Cerebellar cortex (tissue), 1 donor: ENCODE measurements around the gene KCNAB2.

Experiments used
- DNase-seq: peaks from one replicate; pipeline ENCODE4 v3.0.0-alpha.2; 2015; ENCODE audit warnings: low spot score

Gene KCNAB2

DNA sequence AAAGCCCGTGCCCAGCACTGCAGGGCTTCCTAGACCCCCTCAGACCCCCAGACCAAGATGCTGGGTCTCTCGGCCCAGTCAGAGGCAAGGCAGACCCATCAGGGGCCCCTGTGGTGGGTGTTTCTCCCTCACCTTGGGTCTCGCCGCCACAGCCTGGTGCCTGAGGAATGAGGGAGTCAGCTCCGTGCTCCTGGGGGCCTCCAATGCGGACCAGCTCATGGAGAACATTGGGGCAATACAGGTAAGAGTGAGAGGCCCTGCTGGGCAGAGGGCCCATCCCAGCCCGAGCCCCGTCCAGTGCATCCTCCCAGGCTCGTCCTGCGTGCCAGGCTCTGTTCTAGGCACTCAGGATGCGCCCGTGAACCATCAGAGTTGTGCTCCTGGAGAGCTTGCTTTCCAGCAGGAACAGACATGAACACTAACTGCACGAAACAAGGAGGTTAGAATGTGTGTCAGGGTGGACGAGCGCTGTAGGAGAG lies 51.5 kb downstream of the KCNAB2 start:
- DNase-seq = no peak

- no peak for DNase-seq
Observed at GRCh38 chr1:6097824-6098223, 52.1 kb downstream of the KCNAB2 start.

GRCh38 chr1:6098303-6099215 lies 52.9 kb downstream of the KCNAB2 start:
- DNase-seq = no peak

DNA sequence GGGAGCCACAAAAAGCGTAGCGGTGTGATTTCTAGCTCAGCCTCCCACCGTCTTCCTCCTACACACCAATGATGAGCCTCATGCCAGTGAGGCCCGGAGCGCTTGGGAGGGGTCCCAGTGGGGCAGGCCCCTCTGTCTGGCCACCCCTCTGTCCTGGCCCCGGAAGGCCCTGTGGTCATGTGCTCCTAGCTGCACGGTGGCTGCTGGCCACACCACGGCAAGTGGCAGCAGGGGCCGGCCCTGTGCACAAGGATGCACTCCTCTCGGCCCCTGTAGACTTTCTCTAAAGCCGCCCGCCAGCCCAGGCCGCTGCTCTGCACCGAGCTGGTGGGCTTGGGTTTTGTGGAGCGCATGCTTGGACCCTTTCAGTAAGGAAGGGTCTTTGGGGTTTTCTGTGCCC lies 53.6 kb downstream of the KCNAB2 start:
- no peak for DNase-seq

GRCh38 chr1:6099787-6100765 lies 54.4 kb downstream of the KCNAB2 start:
- no peak for DNase-seq

DNA sequence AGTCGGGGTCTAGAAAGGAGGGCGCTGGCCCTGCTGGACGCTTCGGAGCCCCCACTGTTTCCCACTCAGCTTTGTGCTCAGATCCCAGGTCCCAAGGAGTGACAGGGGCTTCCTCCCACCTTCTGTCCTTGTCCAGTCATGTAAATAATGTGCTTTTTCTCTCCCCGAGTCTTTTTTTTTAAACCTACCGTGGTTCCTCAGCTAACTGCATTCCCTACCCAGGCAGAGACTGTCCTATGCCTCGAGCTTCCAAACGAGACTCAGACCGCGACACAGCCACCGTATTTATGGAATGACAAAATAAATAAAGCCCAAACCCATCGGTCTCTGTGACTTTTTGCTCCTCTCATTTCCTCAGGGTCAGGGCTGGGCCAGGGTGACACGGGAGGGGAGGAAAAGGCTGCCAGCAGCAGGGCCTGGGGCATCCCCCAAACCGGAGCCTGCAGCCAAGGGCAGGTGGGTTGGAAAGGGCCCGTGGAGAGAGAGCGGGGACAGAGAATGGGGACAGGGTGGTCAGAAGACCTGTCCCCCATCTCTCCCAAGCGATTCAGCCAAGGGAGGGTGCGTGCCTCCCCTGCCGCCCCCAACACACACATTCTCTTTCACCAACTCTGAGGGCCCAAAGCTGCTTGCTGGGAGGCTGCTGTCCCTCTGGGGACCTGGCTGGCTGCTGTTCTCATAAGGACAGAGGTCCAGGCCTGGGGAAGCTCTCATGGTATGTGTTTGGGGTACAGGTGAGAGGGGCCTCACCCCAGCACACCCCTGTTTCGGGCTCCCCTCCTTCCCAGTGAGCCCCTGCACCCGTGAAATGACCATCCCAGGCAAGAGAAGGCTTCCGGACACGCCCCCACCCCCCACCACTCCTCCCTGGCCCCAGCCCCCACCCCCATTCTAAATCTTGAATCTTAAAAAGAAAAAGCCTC lies 55.4 kb downstream of the KCNAB2 start:
- no peak for DNase-seq

GRCh38 chr1:6101826-6102531 lies 56.3 kb downstream of the KCNAB2 start:
- DNase-seq = no peak

DNA sequence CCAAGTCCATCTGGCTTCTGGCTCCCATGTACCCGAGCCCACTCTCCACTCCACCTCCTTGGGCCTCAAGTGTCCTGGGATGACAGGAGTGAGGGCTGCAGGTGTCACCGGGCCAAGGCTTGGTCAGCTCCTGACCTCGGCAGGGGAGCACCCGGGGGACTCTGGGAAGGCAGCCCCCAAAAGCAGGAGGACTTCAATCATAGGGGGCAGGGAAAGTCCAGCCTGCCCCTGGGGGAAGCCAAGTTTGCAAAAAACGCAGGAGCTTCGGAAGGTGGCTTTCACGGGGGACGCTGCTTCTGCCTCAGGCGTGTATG lies 56.8 kb downstream of the KCNAB2 start:
- no peak for DNase-seq

DNA sequence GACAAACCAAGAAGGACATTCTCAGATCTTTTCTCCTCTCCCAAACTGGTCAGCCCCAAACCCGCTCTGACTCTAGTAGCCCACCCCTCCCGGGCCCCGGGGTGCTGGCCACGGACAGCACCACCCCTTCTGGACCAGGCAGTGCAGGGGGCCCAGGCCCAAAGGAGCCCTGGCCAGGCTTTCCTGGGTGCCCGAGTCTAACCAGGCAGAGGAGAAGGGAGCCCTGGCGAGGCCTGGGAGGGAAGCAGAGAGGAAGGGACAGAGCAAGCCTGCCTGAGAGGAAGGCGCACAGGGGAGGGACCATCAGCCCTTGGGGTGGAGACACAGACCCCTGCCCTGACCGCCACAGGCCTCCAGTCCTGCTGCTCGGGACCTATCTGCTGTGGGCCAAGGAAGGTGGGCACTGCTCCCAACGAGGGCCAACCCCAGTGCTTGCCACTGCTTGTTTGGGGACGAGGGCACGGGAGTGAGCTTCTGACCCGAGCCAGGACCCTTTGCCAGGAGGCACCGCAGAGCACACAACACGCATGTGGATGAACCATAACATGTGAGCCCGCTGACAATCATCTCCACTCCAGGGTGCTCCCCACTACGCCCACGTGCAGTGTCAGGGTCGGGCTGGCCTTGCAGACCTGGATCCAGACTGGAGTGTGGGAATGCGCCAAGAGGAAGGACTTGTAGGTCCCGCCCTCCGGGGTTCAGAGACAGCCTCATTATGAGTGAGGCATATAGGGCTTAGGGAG lies 57.6 kb downstream of the KCNAB2 start:
- no peak for DNase-seq

GRCh38 chr1:6103854-6104530 lies 58.3 kb downstream of the KCNAB2 start:
- DNase-seq = no peak

DNA sequence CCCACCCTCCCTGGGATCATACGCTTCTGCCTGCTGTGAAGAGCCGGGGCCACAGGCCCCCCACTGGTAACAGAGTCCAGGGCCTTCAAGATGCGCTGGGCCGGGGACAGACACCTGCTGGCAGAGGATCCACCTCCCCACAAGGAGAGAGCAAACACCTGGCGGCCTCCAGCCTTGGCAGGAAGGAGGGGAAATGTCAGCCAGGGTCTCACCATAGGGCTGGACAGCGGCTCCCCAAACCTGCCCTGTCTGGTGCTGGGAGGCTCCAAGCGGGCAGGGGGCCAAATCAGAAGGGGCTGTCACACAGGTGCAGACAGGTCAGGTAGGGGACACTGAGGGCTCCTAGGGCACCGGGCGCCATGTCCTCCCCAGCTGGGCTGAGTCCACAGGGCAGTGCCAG lies 58.9 kb downstream of the KCNAB2 start:
- no peak for DNase-seq

DNA sequence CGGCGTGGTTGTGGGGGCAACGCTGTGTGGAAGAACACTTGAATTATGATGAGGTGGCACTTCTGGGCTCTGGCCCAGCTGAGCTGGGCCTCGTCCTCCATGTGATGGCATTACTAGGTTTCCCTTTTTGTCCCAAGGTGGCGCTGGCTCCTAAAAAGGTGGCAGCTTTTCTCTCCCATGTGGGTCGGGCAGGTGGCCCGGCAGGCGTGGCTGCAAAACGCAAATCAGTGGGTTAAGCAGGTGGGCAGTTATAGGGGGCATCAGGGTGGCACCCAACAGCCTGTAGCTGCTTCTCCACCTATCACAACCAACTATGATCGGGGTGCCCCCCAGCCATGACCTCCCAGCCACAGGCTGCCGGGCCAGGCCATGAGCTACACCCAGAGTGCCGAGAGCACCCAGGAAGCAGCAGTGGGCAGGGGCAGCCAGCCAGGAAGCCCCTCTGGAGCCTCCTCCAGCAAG lies 59.6 kb downstream of the KCNAB2 start:
- no peak for DNase-seq

DNA sequence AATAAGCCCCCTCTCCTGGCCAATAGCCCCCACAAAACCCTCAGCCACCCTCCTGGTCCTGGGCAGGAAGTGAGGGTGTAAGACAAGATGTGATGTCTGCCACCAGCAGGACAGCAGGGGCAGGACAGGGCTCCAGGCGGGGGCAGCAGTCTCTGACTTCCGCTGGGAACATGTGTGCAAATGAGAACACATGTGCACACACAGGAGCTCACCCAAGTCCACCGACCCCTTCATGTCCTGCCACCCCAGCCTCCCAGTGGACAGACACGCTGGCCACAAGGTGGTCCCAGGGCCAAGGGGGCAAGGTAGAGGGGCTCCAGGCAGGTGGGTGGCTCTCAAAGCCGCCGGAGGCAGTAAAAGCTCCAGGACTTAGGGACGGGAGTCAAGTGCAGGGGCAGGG lies 60.1 kb downstream of the KCNAB2 start:
- no peak for DNase-seq

- no peak for DNase-seq
Observed at GRCh38 chr1:6106321-6106731, 60.6 kb downstream of the KCNAB2 start.

DNA sequence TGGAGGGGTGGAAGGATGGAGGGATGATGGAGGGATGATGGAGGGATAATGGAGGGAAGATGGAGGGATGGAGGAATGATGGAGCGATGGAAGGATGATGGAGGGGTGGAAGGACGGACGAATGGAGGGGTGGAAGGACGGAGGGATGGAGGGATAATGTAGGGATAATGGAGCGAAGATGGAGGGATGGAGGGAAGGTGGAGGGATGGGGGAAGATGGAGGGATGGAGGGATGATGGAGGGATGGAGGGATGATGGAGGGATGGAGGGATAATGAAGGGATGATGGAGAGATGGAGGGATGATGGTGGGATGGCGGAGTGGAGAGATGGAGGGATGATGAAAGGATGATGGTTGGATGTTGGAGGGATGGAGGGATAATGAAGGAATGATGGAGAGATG lies 61.3 kb downstream of the KCNAB2 start:
- DNase-seq = no peak

- no peak for DNase-seq
Observed at GRCh38 chr1:6107409-6108356, 62.0 kb downstream of the KCNAB2 start.

GRCh38 chr1:6108476-6108875 lies 62.8 kb downstream of the KCNAB2 start:
- DNase-seq = no peak

- peak; percentile 35 for DNase-seq
Observed at GRCh38 chr1:6108937-6109614, 63.4 kb downstream of the KCNAB2 start.
